H9 (cell line): ENCODE data around the gene CHD6. TPM values are rescaled to one million over a fixed set of nuclear protein-coding genes. Genes with fewer than 3 reads are reported as not detected.

Experiments
- DNase-seq: peaks from one replicate; pipeline ENCODE4 v3.0.0-alpha.2; 2017
- H2AFZ ChIP-seq: one replicate; pipeline ENCODE4 v1.6.1; 2013; ENCODE audit warnings: mild to moderate bottlenecking, low read length, control low read depth, moderate library complexity
- H2AK5ac ChIP-seq: 2 replicates; pipeline ENCODE4 v1.6.1; 2013; ENCODE audit warnings: low read length, control low read depth, mixed read lengths; ENCODE audit not compliant: insufficient read length
- H2BK120ac ChIP-seq: one replicate; pipeline ENCODE4 v1.6.1; 2013; ENCODE audit warnings: low read depth, mild to moderate bottlenecking, low read length, control low read depth, inconsistent platforms; ENCODE audit not compliant: poor library complexity, severe bottlenecking
- H2BK12ac ChIP-seq: 2 replicates; pipeline ENCODE4 v1.6.1; 2013; ENCODE audit warnings: low read length, control low read depth, mixed read lengths, low read depth; ENCODE audit not compliant: insufficient read length
- H2BK15ac ChIP-seq: 2 replicates; pipeline ENCODE4 v1.6.1; 2013; ENCODE audit warnings: low read depth, low read length, control low read depth
- H2BK20ac ChIP-seq: one replicate; pipeline ENCODE4 v1.6.1; 2013; ENCODE audit warnings: low read depth, mild to moderate bottlenecking, low read length, control low read depth, inconsistent platforms; ENCODE audit not compliant: poor library complexity, severe bottlenecking
- H2BK5ac ChIP-seq: 2 replicates; pipeline ENCODE4 v1.6.1; 2013; ENCODE audit warnings: low read length, control low read depth, mixed read lengths; ENCODE audit not compliant: insufficient read length
- H3K14ac ChIP-seq: 2 replicates; pipeline ENCODE4 v1.6.1; 2013; ENCODE audit warnings: low read length, control low read depth; ENCODE audit not compliant: insufficient read depth
- H3K18ac ChIP-seq: 2 replicates; pipeline ENCODE4 v1.6.1; 2013; ENCODE audit warnings: low read depth, mild to moderate bottlenecking, mixed read lengths, low read length, control low read depth; ENCODE audit not compliant: insufficient read length
- H3K23ac ChIP-seq: 2 replicates; pipeline ENCODE4 v1.6.1; 2013; ENCODE audit warnings: low read length, control low read depth, mixed read lengths, low read depth; ENCODE audit not compliant: insufficient read length
- H3K23me2 ChIP-seq: 2 replicates; pipeline ENCODE4 v1.6.1; 2013; ENCODE audit warnings: low read depth, mild to moderate bottlenecking, mixed read lengths, low read length, control low read depth; ENCODE audit not compliant: insufficient read length, poor library complexity, severe bottlenecking
- H3K27ac ChIP-seq: 2 replicates; pipeline ENCODE4 v1.5.1; 2013; ENCODE audit warnings: low read length, control low read depth, mixed read lengths, low read depth; ENCODE audit not compliant: insufficient read length
- H3K27me3 ChIP-seq: 2 replicates; pipeline ENCODE4 v1.6.1; 2013; ENCODE audit warnings: low read length, control low read depth, inconsistent platforms; ENCODE audit not compliant: insufficient read depth
- H3K4ac ChIP-seq: 2 replicates; pipeline ENCODE4 v1.6.1; 2013; ENCODE audit warnings: low read depth, mild to moderate bottlenecking, control low read depth, inconsistent platforms, low read length, moderate library complexity
- H3K4me1 ChIP-seq: 2 replicates; pipeline ENCODE4 v1.6.1; 2013; ENCODE audit warnings: low read length, control low read depth, inconsistent platforms; ENCODE audit not compliant: insufficient read depth
- H3K4me2 ChIP-seq: 2 replicates; pipeline ENCODE4 v1.6.1; 2013; ENCODE audit warnings: low read length, control low read depth, mixed read lengths; ENCODE audit not compliant: insufficient read length, insufficient read depth
- H3K56ac ChIP-seq: 2 replicates; pipeline ENCODE4 v1.6.1; 2013; ENCODE audit warnings: low read depth, mild to moderate bottlenecking, mixed read lengths, low read length, control low read depth; ENCODE audit not compliant: insufficient read length
- H3K79me1 ChIP-seq: 2 replicates; pipeline ENCODE4 v1.6.1; 2013; ENCODE audit warnings: low read depth, mild to moderate bottlenecking, moderate library complexity, low read length, control low read depth, inconsistent platforms; ENCODE audit not compliant: insufficient read depth, poor library complexity, severe bottlenecking
- H3K79me2 ChIP-seq: 2 replicates; pipeline ENCODE4 v1.6.1; 2013; ENCODE audit warnings: low read length, control low read depth, inconsistent platforms; ENCODE audit not compliant: insufficient read depth
- H3K9ac ChIP-seq: 2 replicates; pipeline ENCODE4 v1.6.1; 2013; ENCODE audit warnings: low read length, control low read depth, mixed read lengths; ENCODE audit not compliant: insufficient read length; ENCODE audit errors: extremely low read depth
- H3K9me3 ChIP-seq: one replicate; pipeline ENCODE4 v1.6.1; 2013; ENCODE audit warnings: low read depth, low read length, inconsistent platforms; ENCODE audit not compliant: control insufficient read depth
- H3T11ph ChIP-seq: one replicate; pipeline ENCODE4 v1.6.1; 2013; ENCODE audit warnings: mild to moderate bottlenecking, low read length, control low read depth, inconsistent platforms
- H4K20me1 ChIP-seq: one replicate; pipeline ENCODE4 v1.6.1; 2013; ENCODE audit not compliant: control insufficient read depth, insufficient read length, insufficient read depth
- H4K5ac ChIP-seq: 2 replicates; pipeline ENCODE4 v1.6.1; 2013; ENCODE audit warnings: low read depth, mild to moderate bottlenecking, mixed read lengths, low read length, control low read depth; ENCODE audit not compliant: insufficient read length
- H4K8ac ChIP-seq: replicated peaks from 2 replicates; pipeline ENCODE4 v1.6.1; 2013; ENCODE audit warnings: low read length, control low read depth, mixed read lengths, low read depth; ENCODE audit not compliant: insufficient read length
- H4K91ac ChIP-seq: 2 replicates; pipeline ENCODE4 v1.6.1; 2013; ENCODE audit warnings: low read depth, mild to moderate bottlenecking, moderate library complexity, mixed read lengths, low read length, control low read depth; ENCODE audit not compliant: insufficient read length
- H3K27ac Mint-ChIP-seq, 3 experiments: 2 replicates in 2 of 3; 3 replicates in 1 of 3; pipeline ENCODE4 v1.8.0; 2020 to 2021; ENCODE audit warnings: mixed read lengths in 3 of 3, mild to moderate bottlenecking in 1 of 3, moderate library complexity in 1 of 3
- H3K27me3 Mint-ChIP-seq: 2 replicates; pipeline ENCODE4 v1.8.0; 2021; ENCODE audit warnings: low read depth, mild to moderate bottlenecking, moderate library complexity, mixed read lengths
- H3K36me3 Mint-ChIP-seq, 3 experiments: 2 replicates in 2 of 3; 3 replicates in 1 of 3; pipeline ENCODE4 v1.8.0; 2020 to 2021; ENCODE audit warnings: low read depth in 3 of 3, mixed read lengths in 3 of 3; ENCODE audit not compliant: insufficient read depth in 1 of 3
- H3K4me1 Mint-ChIP-seq, 2 experiments: 2 replicates each; pipeline ENCODE4 v1.8.0; 2020; ENCODE audit warnings: mixed read lengths in 2 of 2
- H3K4me3 Mint-ChIP-seq, 2 experiments: 2 replicates in 1 of 2; 3 replicates in 1 of 2; pipeline ENCODE4 v1.8.0; 2020 to 2021; ENCODE audit warnings: mild to moderate bottlenecking in 2 of 2, mixed read lengths in 2 of 2, moderate library complexity in 1 of 2
- H3K9me3 Mint-ChIP-seq, 2 experiments: 2 replicates in 1 of 2; 3 replicates in 1 of 2; pipeline ENCODE4 v1.8.0; 2020; ENCODE audit warnings: mild to moderate bottlenecking in 2 of 2, mixed read lengths in 2 of 2, moderate library complexity in 1 of 2
- WGBS: extraction: QIAGEN DNeasy Blood & Tissue Kit; methylation state at CpG from one replicate; pipeline ENCODE4 v1.1.7; 2013; ENCODE audit warnings: missing lambda C conversion rate, low lambda C conversion rate, mixed read lengths; ENCODE audit not compliant: insufficient read length; ENCODE audit errors: extremely low coverage; 5-methylcytosine and 5-hydroxymethylcytosine counted together
- total RNA-seq: library from RNA; stranded (reverse); gene quantifications from 2 replicates; pipeline ENCODE4 v1.2.1, GENCODE V29; 2021
- TF ChIP-seq, protein P1 (sequence below): fragments of 200-600 bp; sonication (generic); conservative IDR thresholded peaks from 3 replicates; pipeline ENCODE4 v1.8.0; 2021; ENCODE audit warnings: antibody characterized with exemption, mild to moderate bottlenecking

CHD6 gene
- total RNA-seq, 1 experiment from 2014 or later: 51.5 TPM

- Histone ChIP-seq H2BK15ac (no peak overlapping the region), H3K9me3 (no peaks in the 10 kb centered on the region), H3K27me3 (no peaks in the 10 kb centered on the region), H3K56ac (no peak overlapping the region), H3K27ac (no peak overlapping the region), H4K5ac (no peak overlapping the region), H2BK20ac (no peak overlapping the region), H3K79me2 (no peaks in the 10 kb centered on the region), H2AK5ac (no peak overlapping the region), H3K9ac (no peak overlapping the region), H2BK12ac (no peak overlapping the region), H4K20me1 (no peaks in the 10 kb centered on the region), H3K4me1 (peaks cover 4% of the 10 kb centered on the region; the same call in 1 of the 2 replicates), H2AFZ (no peak overlapping the region), H3K4me2 (no peak overlapping the region), H2BK5ac (no peak overlapping the region), H3K4ac (no peak overlapping the region), H4K8ac (no peak overlapping the region), H3K23ac (no peak overlapping the region), H3K79me1 (peaks cover 3% of the 10 kb centered on the region), H3K14ac (no peak overlapping the region), H2BK120ac (no peak overlapping the region), H4K91ac (no peak overlapping the region), H3T11ph (no peak overlapping the region), H3K23me2 (no peaks in the 10 kb centered on the region), H3K18ac (no peak overlapping the region)
- Mint-ChIP-seq H3K9me3 (no peaks in the 10 kb centered on the region), H3K27me3 (no peaks in the 10 kb centered on the region), H3K36me3 (peaks cover 22 to 36% (median 34%) of the 10 kb centered on the region in 3 experiments), H3K27ac (peak overlapping the region; percentile 44 to 82 (median 45); a peak in 6 of 7 replicates), H3K4me1 (peaks cover 42 to 44% of the 10 kb centered on the region in 2 experiments), H3K4me3 (no peak overlapping the region)
- TF ChIP-seq, protein P1, sequence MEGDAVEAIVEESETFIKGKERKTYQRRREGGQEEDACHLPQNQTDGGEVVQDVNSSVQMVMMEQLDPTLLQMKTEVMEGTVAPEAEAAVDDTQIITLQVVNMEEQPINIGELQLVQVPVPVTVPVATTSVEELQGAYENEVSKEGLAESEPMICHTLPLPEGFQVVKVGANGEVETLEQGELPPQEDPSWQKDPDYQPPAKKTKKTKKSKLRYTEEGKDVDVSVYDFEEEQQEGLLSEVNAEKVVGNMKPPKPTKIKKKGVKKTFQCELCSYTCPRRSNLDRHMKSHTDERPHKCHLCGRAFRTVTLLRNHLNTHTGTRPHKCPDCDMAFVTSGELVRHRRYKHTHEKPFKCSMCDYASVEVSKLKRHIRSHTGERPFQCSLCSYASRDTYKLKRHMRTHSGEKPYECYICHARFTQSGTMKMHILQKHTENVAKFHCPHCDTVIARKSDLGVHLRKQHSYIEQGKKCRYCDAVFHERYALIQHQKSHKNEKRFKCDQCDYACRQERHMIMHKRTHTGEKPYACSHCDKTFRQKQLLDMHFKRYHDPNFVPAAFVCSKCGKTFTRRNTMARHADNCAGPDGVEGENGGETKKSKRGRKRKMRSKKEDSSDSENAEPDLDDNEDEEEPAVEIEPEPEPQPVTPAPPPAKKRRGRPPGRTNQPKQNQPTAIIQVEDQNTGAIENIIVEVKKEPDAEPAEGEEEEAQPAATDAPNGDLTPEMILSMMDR: no peak
- no peak for DNase-seq
- WGBS: no CpG with 5 or more reads among the region's 11 CpGs
Observed at GRCh38 chr20:41512624-41513023, 105.6 kb downstream of the CHD6 start.
